HepG2 (cell line): ENCODE data around the gene TNS1. TPM values are rescaled to one million over a fixed set of nuclear protein-coding genes. Genes with fewer than 3 reads are reported as not detected.

Experiments
- ATAC-seq: fragments of 200-7000 bp; cut with Tn5 transposase; 3 replicates; pipeline ENCODE4 v1.9.1; 2020; ENCODE audit warnings: mild to moderate bottlenecking, moderate library complexity
- BruUV-seq: library from RNA; stranded (reverse); fragments of 400-500 nt; replicated peaks from 2 replicates; lab custom pipeline; 2021; lab: Mats Ljungman, UMichigan
- CTCF ChIA-PET: fragments of 300-600 bp; formaldehyde crosslinking; extraction: SDS; loops from one replicate; lab custom pipeline; 2021; ENCODE audit warnings: low total read pairs, inconsistent platforms, low intra/inter-chr PET ratio; lab: Yijun Ruan, JAX
- POLR2A ChIA-PET: fragments of 350-600 bp; sonication (Branson Sonifier 250); formaldehyde crosslinking; loops from one replicate; lab custom pipeline; 2020; ENCODE audit warnings: antibody characterized with exemption, inconsistent platforms; lab: Yijun Ruan, JAX
- DNase-seq: peaks from one replicate; pipeline ENCODE4 v3.0.0-alpha.2; 2015; ENCODE audit warnings: low spot score
- FAIRE-seq: peaks from 3 replicates; lab custom pipeline; 2011; peaks lifted over from hg19 to GRCh38; lab: Jason Lieb, UNC
- H2AFZ ChIP-seq: one replicate; pipeline ENCODE4 v1.6.1; 2011; ENCODE audit warnings: low read length, inconsistent platforms
- H3K27ac ChIP-seq: fragments of 300-600 bp; 3 replicates; pipeline ENCODE4 v1.8.0; 2011; ENCODE audit warnings: mixed run types, mild to moderate bottlenecking, mixed read lengths, low read length, inconsistent platforms; ENCODE audit not compliant: insufficient read depth; ENCODE audit errors: extremely low read length
- H3K27me3 ChIP-seq, 2 experiments: fragments of 200-600 bp in 1 of 2; 2 replicates in 1 of 2; 3 replicates in 1 of 2; pipeline versions ENCODE4 v1.6.0 to v1.8.0; 2011; ENCODE audit warnings: low read length in 2 of 2, mild to moderate bottlenecking in 2 of 2, moderate library complexity in 2 of 2, inconsistent platforms in 1 of 2; ENCODE audit not compliant: insufficient read depth in 2 of 2, control insufficient read depth in 1 of 2
- H3K36me3 ChIP-seq, 2 experiments: fragments of 200-600 bp in 1 of 2; replicated peaks in 1 of 2; 2 replicates in 1 of 2; 3 replicates in 1 of 2; pipeline versions ENCODE4 v1.5.1 to v1.8.0; 2011; ENCODE audit warnings: low read length in 2 of 2, inconsistent platforms in 1 of 2; ENCODE audit not compliant: insufficient read depth in 2 of 2, control insufficient read depth in 1 of 2
- H3K4me1 ChIP-seq: 2 replicates; pipeline ENCODE4 v1.5.1; 2012; ENCODE audit warnings: low read length, inconsistent platforms; ENCODE audit not compliant: insufficient read depth
- H3K4me2 ChIP-seq: 2 replicates; pipeline ENCODE4 v1.6.0; 2011; ENCODE audit warnings: low read depth, low read length, inconsistent platforms
- H3K4me3 ChIP-seq, 3 experiments: fragments of 200-600 bp in 1 of 3; sonication (generic), shearing (Covaris generic) in 1 of 3; replicated peaks in 1 of 3; 2 replicates each; pipeline ENCODE4 v1.5.1; 2011 to 2016; ENCODE audit warnings: low read length in 3 of 3, inconsistent platforms in 2 of 3, low read depth in 2 of 3, mild to moderate bottlenecking in 2 of 3, control low read depth in 1 of 3, mixed read lengths in 1 of 3; ENCODE audit not compliant: insufficient read depth in 1 of 3
- H3K79me2 ChIP-seq: one replicate; pipeline ENCODE4 v1.6.1; 2011; ENCODE audit warnings: low read length, inconsistent platforms; ENCODE audit not compliant: insufficient read depth
- H3K9ac ChIP-seq: 2 replicates; pipeline ENCODE4 v1.6.0; 2011; ENCODE audit warnings: mild to moderate bottlenecking, low read depth, low read length, inconsistent platforms; ENCODE audit not compliant: insufficient read depth
- H3K9me3 ChIP-seq: 2 replicates; pipeline ENCODE4 v1.5.1; 2012; ENCODE audit warnings: mild to moderate bottlenecking, low read length
- H4K20me1 ChIP-seq: 2 replicates; pipeline ENCODE4 v1.6.0; 2011; ENCODE audit warnings: inconsistent platforms, mild to moderate bottlenecking, low read length, moderate library complexity; ENCODE audit not compliant: insufficient read depth
- HOXA9 ChIP-seq: sonication (generic); formaldehyde crosslinking; IDR thresholded peaks from 2 replicates; pipeline ENCODE4 v1.8.1; 2022; ENCODE audit warnings: missing genetic modification reagents, mild to moderate bottlenecking, moderate library complexity, borderline replicate concordance
- JARID2 ChIP-seq: sonication (generic); formaldehyde crosslinking; IDR thresholded peaks from 2 replicates; pipeline ENCODE4 v1.8.1; 2023; ENCODE audit warnings: missing genetic modification reagents, inconsistent platforms; ENCODE audit not compliant: insufficient replicate concordance
- PCBP1 ChIP-seq: fragments of 200-400 bp; formaldehyde crosslinking; IDR thresholded peaks from 2 replicates; pipeline ENCODE4 v1.6.1; 2017; ENCODE audit warnings: mild to moderate bottlenecking, low read depth, low read length, borderline replicate concordance
- SETDB1 ChIP-seq: sonication (generic); formaldehyde crosslinking; IDR thresholded peaks from 2 replicates; pipeline ENCODE4 v1.5.1; 2020; ENCODE audit warnings: missing genetic modification reagents, mild to moderate bottlenecking, borderline replicate concordance
- SIX1 ChIP-seq: sonication (generic); formaldehyde crosslinking; IDR thresholded peaks from 2 replicates; pipeline ENCODE4 v1.4.0; 2020; ENCODE audit warnings: missing genetic modification reagents, borderline replicate concordance
- ZNF335 ChIP-seq: sonication (generic); formaldehyde crosslinking; IDR thresholded peaks from 2 replicates; pipeline ENCODE4 v1.4.0; 2020; ENCODE audit warnings: missing genetic modification reagents
- ZNF614 ChIP-seq: IDR thresholded peaks from 2 replicates; pipeline ENCODE4 v1.6.1; 2018; ENCODE audit warnings: missing biosample characterization, missing genetic modification reagents, inconsistent platforms, borderline replicate concordance
- WGBS: methylation state at CpG from one replicate; pipeline ENCODE4 v1.1.6; 2017; ENCODE audit warnings: low lambda C conversion rate; 5-methylcytosine and 5-hydroxymethylcytosine counted together
- in situ Hi-C: cut with HindIII; loops from 2 replicates; pipeline ENCODE4 v1.10.0; 2017; ENCODE audit warnings: low pct_unique_long_range_greater_than_20kb; ENCODE audit not compliant: extremely low pct_ligation_motif_present
- intact Hi-C: fragments of 100-400 bp; cut with micrococcal nuclease; formaldehyde crosslinking; loops from one replicate; pipeline ENCODE4 v1.10.0; 2022; ENCODE audit not compliant: unreplicated experiment
- polyA plus RNA-seq, 8 experiments: library from polyadenylated mRNA; depleted of rRNA in 3 of 8; stranded (reverse) in 7 of 8; unstranded in 1 of 8; fragments of >200 nt; fragmentation: Illumina TruSeq in 4 of 8; extraction: Trizol in 4 of 8; gene quantifications; 2 replicates each; pipeline versions ENCODE4 v1.2.1 to v1.2.3, GENCODE V29; 2011 to 2016; ENCODE audit warnings: low read depth in 4 of 8, missing spikeins in 1 of 8, mixed read lengths in 1 of 8; ENCODE audit not compliant: insufficient read depth in 1 of 8
- total RNA-seq, 5 experiments: library from RNA; depleted of rRNA; stranded (reverse); fragments of >200 nt; fragmentation: Illumina TruSeq; extraction: Trizol; gene quantifications; 2 replicates each; pipeline ENCODE4 v1.2.3, GENCODE V29; 2016; ENCODE audit warnings: low read depth in 1 of 5
- TF ChIP-seq, protein P1 (sequence below): sonication (generic); formaldehyde crosslinking; IDR thresholded peaks from 2 replicates; pipeline ENCODE4 v1.4.0; 2020; ENCODE audit warnings: mild to moderate bottlenecking, missing genetic modification reagents
- TF ChIP-seq, protein P2 (sequence below): sonication (generic); formaldehyde crosslinking; IDR thresholded peaks from 2 replicates; pipeline ENCODE4 v1.5.1; 2020; ENCODE audit warnings: mild to moderate bottlenecking, missing genetic modification reagents, moderate library complexity
- TF ChIP-seq, protein P3 (sequence below): sonication (generic); formaldehyde crosslinking; IDR thresholded peaks from 2 replicates; pipeline ENCODE4 v1.5.0; 2020; ENCODE audit warnings: mild to moderate bottlenecking, missing genetic modification reagents, borderline replicate concordance

The TNS1 gene
- total and polyA plus RNA-seq, 2 of the 13 experiments (the other 11 are each of a cell fraction or from before 2014, with no cell fraction given) = 1.9 to 118 TPM

DNA sequence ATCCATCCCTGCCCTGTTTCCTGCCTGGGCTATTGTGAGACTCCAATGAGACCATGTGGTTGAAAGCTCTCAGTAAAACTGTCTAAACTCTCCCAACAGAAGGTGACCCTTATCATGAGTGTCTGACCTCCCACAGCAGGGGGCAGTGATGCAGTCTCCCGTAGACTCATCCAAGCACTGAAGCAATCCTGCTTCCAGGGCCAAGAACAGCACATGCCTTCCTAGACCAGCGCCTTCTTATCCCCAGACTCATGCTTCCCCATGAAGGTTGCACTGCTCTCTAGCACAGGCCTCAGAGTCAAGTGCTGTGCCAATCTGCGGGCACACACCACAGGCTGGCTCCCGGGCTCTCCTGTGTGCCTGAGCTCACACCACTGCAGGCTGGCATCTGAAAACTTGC lies 112.3 kb downstream of the TNS1 start (continued):
- TF ChIP-seq, protein P1, sequence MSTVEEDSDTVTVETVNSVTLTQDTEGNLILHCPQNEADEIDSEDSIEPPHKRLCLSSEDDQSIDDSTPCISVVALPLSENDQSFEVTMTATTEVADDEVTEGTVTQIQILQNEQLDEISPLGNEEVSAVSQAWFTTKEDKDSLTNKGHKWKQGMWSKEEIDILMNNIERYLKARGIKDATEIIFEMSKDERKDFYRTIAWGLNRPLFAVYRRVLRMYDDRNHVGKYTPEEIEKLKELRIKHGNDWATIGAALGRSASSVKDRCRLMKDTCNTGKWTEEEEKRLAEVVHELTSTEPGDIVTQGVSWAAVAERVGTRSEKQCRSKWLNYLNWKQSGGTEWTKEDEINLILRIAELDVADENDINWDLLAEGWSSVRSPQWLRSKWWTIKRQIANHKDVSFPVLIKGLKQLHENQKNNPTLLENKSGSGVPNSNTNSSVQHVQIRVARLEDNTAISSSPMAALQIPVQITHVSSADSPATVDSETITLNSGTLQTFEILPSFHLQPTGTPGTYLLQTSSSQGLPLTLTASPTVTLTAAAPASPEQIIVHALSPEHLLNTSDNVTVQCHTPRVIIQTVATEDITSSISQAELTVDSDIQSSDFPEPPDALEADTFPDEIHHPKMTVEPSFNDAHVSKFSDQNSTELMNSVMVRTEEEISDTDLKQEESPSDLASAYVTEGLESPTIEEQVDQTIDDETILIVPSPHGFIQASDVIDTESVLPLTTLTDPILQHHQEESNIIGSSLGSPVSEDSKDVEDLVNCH = no peak
- TF ChIP-seq PCBP1 = no peak
- no peak for TF ChIP-seq SETDB1 (CRISPR knock-in tag)
- no peak for TF ChIP-seq ZNF614
- TF ChIP-seq SIX1 = no peak
- TF ChIP-seq ZNF335 (CRISPR knock-in tag) = no peak
- no peak for TF ChIP-seq HOXA9
- TF ChIP-seq, all 625 proteins: peak for 8

DNA sequence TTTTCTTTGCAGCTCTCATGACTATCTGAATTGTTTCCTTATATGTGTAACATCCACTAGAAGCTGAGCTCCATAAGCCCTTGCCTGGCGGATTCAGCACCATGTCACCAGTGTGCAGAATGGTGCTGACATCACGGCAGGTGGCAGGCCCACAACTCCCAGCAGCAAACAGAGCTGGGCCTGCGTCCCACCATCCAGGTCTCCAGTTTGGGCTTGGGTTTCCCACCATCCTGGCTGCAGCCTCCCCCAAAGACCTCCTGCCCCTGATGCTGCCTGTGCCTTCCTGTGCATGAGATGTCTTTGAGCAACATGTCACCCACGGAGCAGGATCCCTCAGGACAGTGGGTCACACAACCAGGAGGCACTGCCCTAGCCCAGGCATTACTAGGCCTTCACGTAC lies 113.1 kb downstream of the TNS1 start:
- Histone ChIP-seq H3K36me3 (peaks cover 65 to 90% of the 10 kb centered on the region in 2 experiments), H3K4me2 (no peak overlapping the region), H3K27ac (no peak overlapping the region), H3K79me2 (no peaks in the 10 kb centered on the region), H3K9ac (no peak overlapping the region), H3K27me3 (no peaks in the 10 kb centered on the region), H3K4me3 (no peak overlapping the region), H2AFZ (no peak overlapping the region), H3K9me3 (no peaks in the 10 kb centered on the region), H4K20me1 (peaks cover 10% of the 10 kb centered on the region; the same call in 1 of the 2 replicates), H3K4me1 (no peaks in the 10 kb centered on the region)
- no peak for DNase-seq
- ATAC-seq = no peak
- ChIA-PET CTCF (interaction anchor here (1.3 to 2.2 kb wide), 5 partner anchors 10 to 100 kb away, joined by 5 to 9 read pairs (median 7); no protein-coding TSS in a partner anchor), POLR2A (interaction anchor here (2.0 kb wide), 1 partner anchor 12 kb away, joined by 10 read pairs; no protein-coding TSS in a partner anchor)
- intact Hi-C loops (loop anchor here (1.0 kb wide), 4 partner anchors 10 to 99 kb away; no protein-coding TSS in a partner anchor), in situ Hi-C loops (loop anchor here (5.0 kb wide), 1 partner anchor 103 kb away; no protein-coding TSS in a partner anchor)
- no peak for FAIRE-seq
- no TSS peak for BruUV-seq
- WGBS = 98% methylated on average over 5 of the region's 5 CpGs
- no peak for TF ChIP-seq JARID2 (CRISPR knock-in tag)
- TF ChIP-seq, protein P2, sequence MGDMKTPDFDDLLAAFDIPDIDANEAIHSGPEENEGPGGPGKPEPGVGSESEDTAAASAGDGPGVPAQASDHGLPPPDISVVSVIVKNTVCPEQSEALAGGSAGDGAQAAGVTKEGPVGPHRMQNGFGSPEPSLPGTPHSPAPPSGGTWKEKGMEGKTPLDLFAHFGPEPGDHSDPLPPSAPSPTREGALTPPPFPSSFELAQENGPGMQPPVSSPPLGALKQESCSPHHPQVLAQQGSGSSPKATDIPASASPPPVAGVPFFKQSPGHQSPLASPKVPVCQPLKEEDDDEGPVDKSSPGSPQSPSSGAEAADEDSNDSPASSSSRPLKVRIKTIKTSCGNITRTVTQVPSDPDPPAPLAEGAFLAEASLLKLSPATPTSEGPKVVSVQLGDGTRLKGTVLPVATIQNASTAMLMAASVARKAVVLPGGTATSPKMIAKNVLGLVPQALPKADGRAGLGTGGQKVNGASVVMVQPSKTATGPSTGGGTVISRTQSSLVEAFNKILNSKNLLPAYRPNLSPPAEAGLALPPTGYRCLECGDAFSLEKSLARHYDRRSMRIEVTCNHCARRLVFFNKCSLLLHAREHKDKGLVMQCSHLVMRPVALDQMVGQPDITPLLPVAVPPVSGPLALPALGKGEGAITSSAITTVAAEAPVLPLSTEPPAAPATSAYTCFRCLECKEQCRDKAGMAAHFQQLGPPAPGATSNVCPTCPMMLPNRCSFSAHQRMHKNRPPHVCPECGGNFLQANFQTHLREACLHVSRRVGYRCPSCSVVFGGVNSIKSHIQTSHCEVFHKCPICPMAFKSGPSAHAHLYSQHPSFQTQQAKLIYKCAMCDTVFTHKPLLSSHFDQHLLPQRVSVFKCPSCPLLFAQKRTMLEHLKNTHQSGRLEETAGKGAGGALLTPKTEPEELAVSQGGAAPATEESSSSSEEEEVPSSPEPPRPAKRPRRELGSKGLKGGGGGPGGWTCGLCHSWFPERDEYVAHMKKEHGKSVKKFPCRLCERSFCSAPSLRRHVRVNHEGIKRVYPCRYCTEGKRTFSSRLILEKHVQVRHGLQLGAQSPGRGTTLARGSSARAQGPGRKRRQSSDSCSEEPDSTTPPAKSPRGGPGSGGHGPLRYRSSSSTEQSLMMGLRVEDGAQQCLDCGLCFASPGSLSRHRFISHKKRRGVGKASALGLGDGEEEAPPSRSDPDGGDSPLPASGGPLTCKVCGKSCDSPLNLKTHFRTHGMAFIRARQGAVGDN (CRISPR knock-in tag) = peak; percentile 16; the same call in 1 of the 2 replicates
- TF ChIP-seq, protein P3, sequence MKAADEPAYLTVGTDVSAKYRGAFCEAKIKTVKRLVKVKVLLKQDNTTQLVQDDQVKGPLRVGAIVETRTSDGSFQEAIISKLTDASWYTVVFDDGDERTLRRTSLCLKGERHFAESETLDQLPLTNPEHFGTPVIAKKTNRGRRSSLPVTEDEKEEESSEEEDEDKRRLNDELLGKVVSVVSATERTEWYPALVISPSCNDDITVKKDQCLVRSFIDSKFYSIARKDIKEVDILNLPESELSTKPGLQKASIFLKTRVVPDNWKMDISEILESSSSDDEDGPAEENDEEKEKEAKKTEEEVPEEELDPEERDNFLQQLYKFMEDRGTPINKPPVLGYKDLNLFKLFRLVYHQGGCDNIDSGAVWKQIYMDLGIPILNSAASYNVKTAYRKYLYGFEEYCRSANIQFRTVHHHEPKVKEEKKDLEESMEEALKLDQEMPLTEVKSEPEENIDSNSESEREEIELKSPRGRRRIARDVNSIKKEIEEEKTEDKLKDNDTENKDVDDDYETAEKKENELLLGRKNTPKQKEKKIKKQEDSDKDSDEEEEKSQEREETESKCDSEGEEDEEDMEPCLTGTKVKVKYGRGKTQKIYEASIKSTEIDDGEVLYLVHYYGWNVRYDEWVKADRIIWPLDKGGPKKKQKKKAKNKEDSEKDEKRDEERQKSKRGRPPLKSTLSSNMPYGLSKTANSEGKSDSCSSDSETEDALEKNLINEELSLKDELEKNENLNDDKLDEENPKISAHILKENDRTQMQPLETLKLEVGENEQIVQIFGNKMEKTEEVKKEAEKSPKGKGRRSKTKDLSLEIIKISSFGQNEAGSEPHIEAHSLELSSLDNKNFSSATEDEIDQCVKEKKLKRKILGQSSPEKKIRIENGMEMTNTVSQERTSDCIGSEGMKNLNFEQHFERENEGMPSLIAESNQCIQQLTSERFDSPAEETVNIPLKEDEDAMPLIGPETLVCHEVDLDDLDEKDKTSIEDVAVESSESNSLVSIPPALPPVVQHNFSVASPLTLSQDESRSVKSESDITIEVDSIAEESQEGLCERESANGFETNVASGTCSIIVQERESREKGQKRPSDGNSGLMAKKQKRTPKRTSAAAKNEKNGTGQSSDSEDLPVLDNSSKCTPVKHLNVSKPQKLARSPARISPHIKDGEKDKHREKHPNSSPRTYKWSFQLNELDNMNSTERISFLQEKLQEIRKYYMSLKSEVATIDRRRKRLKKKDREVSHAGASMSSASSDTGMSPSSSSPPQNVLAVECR (CRISPR knock-in tag) = 0 out of 2 replicates have a peak, but pooled peaks have one; percentile 23
